Lower leg skin (tissue), 4 donors: ENCODE measurements around the gene DTWD2. TPM values are rescaled to one million over a fixed set of nuclear protein-coding genes. Genes with fewer than 3 reads are reported as not detected.
"Not testable (repeated sequence)": the region's sequence is repeated elsewhere in the genome, so short reads cannot be mapped to it uniquely, and the experiment has no call there.

Experiments used
- DNase-seq, 2 donors: peaks; one replicate each; pipeline ENCODE4 v3.0.0-alpha.2; 2019; ENCODE audit warnings: low spot score in 2 of 2
- H3K4me3 ChIP-seq: fragments of 200-600 bp; sonication (generic); 2 replicates; pipeline ENCODE4 v1.5.1; 2017; ENCODE audit warnings: mild to moderate bottlenecking, low read depth; ENCODE audit not compliant: poor library complexity, severe bottlenecking
- POLR2A ChIP-seq, 2 donors: fragments of 450-650 bp; IDR thresholded peaks; one replicate each; pipeline ENCODE4 v1.6.1; 2016 to 2017; ENCODE audit warnings: antibody characterized with exemption in 2 of 2, mild to moderate bottlenecking in 1 of 2, moderate library complexity in 1 of 2
- WGBS, 2 donors: methylation state at CpG; one replicate each; pipeline ENCODE4 v1.1.5; 2018; 5-methylcytosine and 5-hydroxymethylcytosine counted together
- intact Hi-C: fragments of 100-400 bp; cut with DNase I; formaldehyde crosslinking; loops from one replicate; pipeline ENCODE4 v1.15.0; 2023; ENCODE audit warnings: low total_unique reads
- total RNA-seq, 4 donors: library from RNA; depleted of rRNA; stranded (reverse); fragments of >200 nt; gene quantifications; one replicate each; pipeline ENCODE4 v1.1.0, GENCODE V29; 2016
- TF ChIP-seq, protein P1 (sequence below), 3 donors: fragments of 450-650 bp; IDR thresholded peaks; one replicate each; pipeline ENCODE4 v1.5.1; 2016; ENCODE audit warnings: antibody characterized with exemption in 3 of 3, mild to moderate bottlenecking in 3 of 3, moderate library complexity in 2 of 3

The DTWD2 gene
- total RNA-seq, 4 donors from 2014 or later = 4.8 to 15.6 (median 9.4) TPM

- no peak for DNase-seq
- intact Hi-C loops = no loop called here
- H3K4me3 ChIP-seq = no peak overlapping the region
- TF ChIP-seq, protein P1, sequence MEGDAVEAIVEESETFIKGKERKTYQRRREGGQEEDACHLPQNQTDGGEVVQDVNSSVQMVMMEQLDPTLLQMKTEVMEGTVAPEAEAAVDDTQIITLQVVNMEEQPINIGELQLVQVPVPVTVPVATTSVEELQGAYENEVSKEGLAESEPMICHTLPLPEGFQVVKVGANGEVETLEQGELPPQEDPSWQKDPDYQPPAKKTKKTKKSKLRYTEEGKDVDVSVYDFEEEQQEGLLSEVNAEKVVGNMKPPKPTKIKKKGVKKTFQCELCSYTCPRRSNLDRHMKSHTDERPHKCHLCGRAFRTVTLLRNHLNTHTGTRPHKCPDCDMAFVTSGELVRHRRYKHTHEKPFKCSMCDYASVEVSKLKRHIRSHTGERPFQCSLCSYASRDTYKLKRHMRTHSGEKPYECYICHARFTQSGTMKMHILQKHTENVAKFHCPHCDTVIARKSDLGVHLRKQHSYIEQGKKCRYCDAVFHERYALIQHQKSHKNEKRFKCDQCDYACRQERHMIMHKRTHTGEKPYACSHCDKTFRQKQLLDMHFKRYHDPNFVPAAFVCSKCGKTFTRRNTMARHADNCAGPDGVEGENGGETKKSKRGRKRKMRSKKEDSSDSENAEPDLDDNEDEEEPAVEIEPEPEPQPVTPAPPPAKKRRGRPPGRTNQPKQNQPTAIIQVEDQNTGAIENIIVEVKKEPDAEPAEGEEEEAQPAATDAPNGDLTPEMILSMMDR (IDR thresholded peaks at IDR 0.05) = no peak
- no peak for TF ChIP-seq POLR2A (IDR thresholded peaks at IDR 0.05)
These were observed 34.7 kb downstream of the DTWD2 start for GRCh38 chr5:118953652-118954005.

DNA sequence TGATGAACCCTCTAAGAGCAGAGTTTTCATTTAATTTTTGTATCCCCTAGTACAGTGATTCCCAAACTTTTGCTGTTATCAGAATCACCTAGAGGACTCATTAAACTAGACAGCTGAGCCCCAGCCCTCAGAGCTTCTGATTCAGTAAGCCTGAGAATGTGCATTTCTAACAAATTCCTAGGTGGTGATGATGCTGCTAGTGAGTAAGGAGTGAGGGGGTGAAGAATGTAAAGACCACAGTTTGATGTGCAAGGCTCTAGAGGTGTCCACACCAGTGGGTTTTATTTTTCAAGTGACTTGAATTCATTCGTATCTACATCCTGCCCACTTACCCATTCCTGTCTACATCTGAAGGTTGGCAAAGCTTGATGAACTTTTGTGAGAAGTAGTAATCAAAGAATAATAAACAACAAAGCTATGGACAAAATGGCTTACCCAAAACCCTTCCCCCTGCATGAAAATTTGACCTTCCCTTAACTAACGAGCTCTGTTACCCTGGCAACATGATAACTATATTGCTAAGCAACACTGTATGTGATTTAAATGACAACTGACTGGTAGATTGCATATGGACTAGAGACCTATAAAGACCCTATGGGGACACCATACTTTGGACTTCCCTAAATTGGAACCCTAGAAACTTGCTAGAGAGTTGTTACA lies 35.2 kb downstream of the DTWD2 start:
- DNase-seq = no peak
- no peak for TF ChIP-seq POLR2A (IDR thresholded peaks at IDR 0.05)
- TF ChIP-seq, protein P1 (IDR thresholded peaks at IDR 0.05) = no peak
- intact Hi-C loops = no loop called here
- H3K4me3 ChIP-seq = no peak overlapping the region
- WGBS, 2 donors = 89 to 91% methylated on average over 2 of the region's 2 CpGs

DNA sequence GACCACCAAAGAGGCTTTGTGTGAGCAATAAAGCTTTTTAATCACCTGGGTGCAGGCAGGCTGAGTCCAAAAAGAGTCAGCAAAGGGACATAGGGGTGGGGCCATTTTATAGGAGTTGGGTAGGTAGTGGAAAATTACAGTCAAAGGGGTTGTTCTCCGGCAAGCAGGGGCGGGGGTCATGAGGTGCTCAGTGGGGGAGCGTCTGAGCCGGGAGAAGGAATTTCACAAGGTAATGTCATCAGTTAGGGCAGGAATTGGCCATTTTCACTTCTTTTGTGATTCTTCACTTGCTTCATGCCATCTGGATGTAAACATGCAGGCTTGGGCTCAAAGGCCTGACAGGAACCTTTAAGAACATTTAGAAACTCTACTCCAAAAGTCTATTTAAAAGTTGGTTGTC lies 36.0 kb downstream of the DTWD2 start:
- 90 to 92% methylated on average over 4 of the region's 4 CpGs for WGBS, 2 donors
- DNase-seq, H3K4me3 ChIP-seq, intact Hi-C loops: not testable (repeated sequence)

DNA sequence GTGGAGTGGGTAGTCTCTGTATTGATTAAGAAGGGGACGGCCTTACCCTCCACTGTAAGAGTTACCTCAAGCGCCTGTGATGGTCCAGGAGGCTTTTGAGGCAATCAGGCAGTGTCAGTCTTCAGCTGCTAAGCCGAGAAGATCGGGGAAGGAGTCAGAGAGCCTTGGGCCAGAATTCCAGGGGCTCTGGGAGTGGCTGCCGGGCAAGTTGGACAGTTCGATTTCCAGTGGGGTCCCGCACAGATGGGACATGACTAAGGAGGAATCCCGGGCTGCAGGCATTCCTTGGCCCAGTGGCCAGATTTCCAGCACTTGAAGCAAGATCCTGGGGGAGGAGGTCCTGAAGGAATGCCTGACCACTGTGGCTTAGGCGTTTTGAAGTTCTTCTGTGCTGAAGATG lies 38.0 kb downstream of the DTWD2 start:
- intact Hi-C loops, H3K4me3 ChIP-seq: not testable (repeated sequence)
- WGBS, 2 donors = 88 to 91% methylated on average over 9 of the region's 9 CpGs
- DNase-seq = peak in 1 of 2 donors; percentile 70

- DNase-seq = no peak
- TF ChIP-seq, protein P1 (IDR thresholded peaks at IDR 0.05) = no peak
- no peak for TF ChIP-seq POLR2A (IDR thresholded peaks at IDR 0.05)
- 78 to 83% methylated on average over 2 of the region's 2 CpGs for WGBS, 2 donors
- intact Hi-C loops = no loop called here
- H3K4me3 ChIP-seq = no peak overlapping the region
These were observed 42.1 kb downstream of the DTWD2 start for GRCh38 chr5:118946138-118946800.

GRCh38 chr5:118937393-118938061 lies 50.8 kb downstream of the DTWD2 start:
- TF ChIP-seq POLR2A (IDR thresholded peaks at IDR 0.05) = no peak
- TF ChIP-seq, protein P1 (IDR thresholded peaks at IDR 0.05) = no peak
- DNase-seq = no peak
- intact Hi-C loops = no loop called here
- H3K4me3 ChIP-seq = no peak overlapping the region
- 66 to 76% methylated on average over 3 of the region's 3 CpGs for WGBS, 2 donors
